Activated T-helper 2 cell treated with anti-CD3 and anti-CD28 coated beads, Interferon-gamma antibody, Interleukin-2, Interleukin-4, amounts not matched to agents 10 μg/mL and 5 μg/mL and 100 μg/mL, durations not matched to agents 14 hours and 24 hours and 36 hours (primary cell): ENCODE measurements around the gene TCF4. TPM values are rescaled to one million over a fixed set of nuclear protein-coding genes. Genes with fewer than 3 reads are reported as not detected.

Experiments used
- DNase-seq: peaks from one replicate; pipeline ENCODE4 v3.0.0; 2021; ENCODE audit warnings: low spot score
- H3K27ac Mint-ChIP-seq: one replicate; pipeline ENCODE4 v1.8.0; 2021; ENCODE audit warnings: mixed read lengths
- H3K27me3 Mint-ChIP-seq: one replicate; pipeline ENCODE4 v1.8.0; 2021; ENCODE audit warnings: low read depth, mixed read lengths
- H3K36me3 Mint-ChIP-seq: one replicate; pipeline ENCODE4 v1.8.0; 2021; ENCODE audit warnings: low read depth, mixed read lengths
- H3K4me1 Mint-ChIP-seq: one replicate; pipeline ENCODE4 v1.8.0; 2021; ENCODE audit warnings: low read depth, mixed read lengths
- H3K4me3 Mint-ChIP-seq: one replicate; pipeline ENCODE4 v1.8.0; 2021; ENCODE audit warnings: low read depth, mild to moderate bottlenecking, moderate library complexity, mixed read lengths
- H3K9me3 Mint-ChIP-seq: one replicate; pipeline ENCODE4 v1.8.0; 2021; ENCODE audit warnings: mixed read lengths
- intact Hi-C: fragments of 100-400 bp; cut with micrococcal nuclease; formaldehyde crosslinking; loops from one replicate; pipeline ENCODE4 v1.15.1; 2023
- total RNA-seq: library from RNA; stranded (reverse); gene quantifications from 2 replicates; pipeline ENCODE4 v1.2.3, GENCODE V29; 2022

TCF4 gene
- total RNA-seq, 1 donor from 2014 or later = 5.5 TPM

DNA sequence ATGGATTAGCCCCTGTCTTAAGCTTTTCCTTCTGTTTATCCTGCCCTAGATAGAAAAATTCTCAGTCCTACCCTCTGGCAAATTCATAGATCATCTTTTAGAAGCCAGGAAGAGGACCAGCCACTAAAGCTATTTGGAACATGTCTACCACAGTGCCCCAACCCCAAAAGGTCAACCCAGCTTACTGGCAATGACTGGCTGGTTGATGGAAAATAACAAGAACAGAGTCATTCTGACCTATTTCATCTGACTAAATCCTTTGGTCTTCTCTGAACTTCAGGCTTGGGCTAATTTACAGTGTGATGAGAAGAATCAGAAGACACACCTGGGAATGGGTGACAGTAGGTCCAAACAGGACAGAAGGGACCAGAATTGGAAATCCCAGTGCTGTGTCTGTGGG, 401.4 kb downstream of the TCF4 start:
- no peaks in the 10 kb centered on the region for H3K36me3 Mint-ChIP-seq
- intact Hi-C loops = no loop called here
- H3K4me3 Mint-ChIP-seq = no peak overlapping the region
- no peak overlapping the region for H3K27ac Mint-ChIP-seq
- no peaks in the 10 kb centered on the region for H3K4me1 Mint-ChIP-seq
- H3K9me3 Mint-ChIP-seq = no peaks in the 10 kb centered on the region
- H3K27me3 Mint-ChIP-seq = no peaks in the 10 kb centered on the region
- no peak for DNase-seq

DNA sequence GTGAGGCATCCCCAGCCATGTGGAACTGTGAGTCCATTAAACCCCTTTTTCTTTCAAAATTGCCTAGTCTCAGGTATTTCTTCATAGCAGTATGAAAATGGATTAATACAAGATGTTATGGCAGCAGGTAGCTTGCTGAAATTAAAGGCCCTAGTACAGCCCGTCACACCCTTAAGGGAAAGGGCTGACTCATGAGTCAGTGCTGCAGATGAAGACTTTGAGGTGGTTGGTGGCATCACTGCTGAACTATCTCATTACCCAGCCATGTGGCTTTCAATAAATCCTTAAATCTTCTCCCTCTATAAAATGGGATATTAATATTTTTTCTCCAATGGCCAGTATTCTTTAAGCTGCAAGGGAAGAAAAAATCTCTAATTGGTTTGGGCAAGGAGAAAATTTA, 402.6 kb downstream of the TCF4 start:
- Mint-ChIP-seq H3K36me3 (no peaks in the 10 kb centered on the region), H3K4me1 (no peaks in the 10 kb centered on the region), H3K27me3 (no peaks in the 10 kb centered on the region), H3K4me3 (no peak overlapping the region), H3K9me3 (no peaks in the 10 kb centered on the region), H3K27ac (no peak overlapping the region)
- intact Hi-C loops = no loop called here
- no peak for DNase-seq

GRCh38 chr18:55179835-55180234, 408.2 kb downstream of the TCF4 start:
- Mint-ChIP-seq H3K27me3 (no peaks in the 10 kb centered on the region), H3K4me3 (no peak overlapping the region), H3K36me3 (no peaks in the 10 kb centered on the region), H3K9me3 (no peaks in the 10 kb centered on the region), H3K27ac (no peak overlapping the region), H3K4me1 (no peaks in the 10 kb centered on the region)
- no peak for DNase-seq
- intact Hi-C loops = no loop called here

DNA sequence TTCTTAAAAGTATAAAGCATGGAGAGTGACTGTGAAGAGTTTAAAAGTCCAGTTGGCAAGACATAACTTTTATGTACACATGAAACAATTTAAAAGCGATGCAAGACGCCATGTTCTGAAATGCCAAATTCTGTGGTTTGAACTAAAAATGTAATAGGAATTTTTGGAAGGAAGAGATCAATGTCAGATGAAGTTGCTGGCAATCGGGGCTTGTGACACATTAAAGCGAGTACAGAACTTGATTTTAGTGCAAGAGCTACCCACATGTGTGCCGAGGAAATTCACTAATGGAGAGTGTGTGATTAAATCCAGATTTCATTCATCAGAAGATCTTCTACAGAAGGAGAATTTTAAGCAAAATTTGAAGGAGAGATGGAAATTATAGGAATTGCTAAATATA, 408.6 kb downstream of the TCF4 start:
- Mint-ChIP-seq H3K4me3 (no peak overlapping the region), H3K9me3 (no peaks in the 10 kb centered on the region), H3K27me3 (no peaks in the 10 kb centered on the region), H3K36me3 (no peaks in the 10 kb centered on the region), H3K27ac (no peak overlapping the region), H3K4me1 (no peaks in the 10 kb centered on the region)
- intact Hi-C loops = no loop called here
- no peak for DNase-seq

DNA sequence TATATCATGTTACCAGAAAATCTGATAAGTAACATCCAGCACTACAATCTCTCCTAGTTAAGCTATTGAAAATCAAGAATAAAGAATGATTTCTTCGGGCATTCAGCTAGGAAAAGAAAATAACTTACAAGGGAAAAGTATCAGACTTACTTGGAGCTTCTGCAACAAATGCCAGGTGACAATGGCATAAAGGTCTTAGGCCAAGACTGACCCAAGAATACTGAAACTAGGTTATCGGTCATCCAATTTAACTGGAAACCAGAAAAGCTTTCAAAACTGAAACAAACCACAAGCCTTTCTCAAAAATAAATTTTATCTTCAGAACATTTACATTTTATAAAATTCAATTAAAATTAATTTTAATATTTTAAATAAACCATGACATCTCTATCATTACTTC, 414.7 kb downstream of the TCF4 start:
- no peaks in the 10 kb centered on the region for H3K36me3 Mint-ChIP-seq
- no peak overlapping the region for H3K27ac Mint-ChIP-seq
- intact Hi-C loops = no loop called here
- H3K4me3 Mint-ChIP-seq = no peak overlapping the region
- DNase-seq = no peak
- no peaks in the 10 kb centered on the region for H3K4me1 Mint-ChIP-seq
- H3K27me3 Mint-ChIP-seq = no peaks in the 10 kb centered on the region
- H3K9me3 Mint-ChIP-seq = peaks cover 17% of the 10 kb centered on the region
